Fibroblast of villous mesenchyme (primary cell): Measurements from ENCODE around the gene RPTOR. TPM values are rescaled to one million over a fixed set of nuclear protein-coding genes. Genes with fewer than 3 reads are reported as not detected.

Experiments
- DNase-seq: peaks from one replicate; pipeline ENCODE4 v3.0.0-alpha.2; 2010; ENCODE audit warnings: low read depth
- H3K4me3 ChIP-seq: 2 replicates; pipeline ENCODE4 v1.5.1; 2011; ENCODE audit warnings: low read depth, mild to moderate bottlenecking, low read length
- total RNA-seq: library from RNA; depleted of rRNA; stranded (reverse); fragments of >200 nt; gene quantifications from 2 replicates; pipeline ENCODE4 v1.2.3, GENCODE V29; 2012
- TF ChIP-seq, protein P1 (sequence below): IDR thresholded peaks from 2 replicates; pipeline ENCODE4 v1.5.1; 2012; ENCODE audit warnings: low read depth, mild to moderate bottlenecking, low read length; ENCODE audit not compliant: insufficient read depth

The RPTOR gene, protein sequence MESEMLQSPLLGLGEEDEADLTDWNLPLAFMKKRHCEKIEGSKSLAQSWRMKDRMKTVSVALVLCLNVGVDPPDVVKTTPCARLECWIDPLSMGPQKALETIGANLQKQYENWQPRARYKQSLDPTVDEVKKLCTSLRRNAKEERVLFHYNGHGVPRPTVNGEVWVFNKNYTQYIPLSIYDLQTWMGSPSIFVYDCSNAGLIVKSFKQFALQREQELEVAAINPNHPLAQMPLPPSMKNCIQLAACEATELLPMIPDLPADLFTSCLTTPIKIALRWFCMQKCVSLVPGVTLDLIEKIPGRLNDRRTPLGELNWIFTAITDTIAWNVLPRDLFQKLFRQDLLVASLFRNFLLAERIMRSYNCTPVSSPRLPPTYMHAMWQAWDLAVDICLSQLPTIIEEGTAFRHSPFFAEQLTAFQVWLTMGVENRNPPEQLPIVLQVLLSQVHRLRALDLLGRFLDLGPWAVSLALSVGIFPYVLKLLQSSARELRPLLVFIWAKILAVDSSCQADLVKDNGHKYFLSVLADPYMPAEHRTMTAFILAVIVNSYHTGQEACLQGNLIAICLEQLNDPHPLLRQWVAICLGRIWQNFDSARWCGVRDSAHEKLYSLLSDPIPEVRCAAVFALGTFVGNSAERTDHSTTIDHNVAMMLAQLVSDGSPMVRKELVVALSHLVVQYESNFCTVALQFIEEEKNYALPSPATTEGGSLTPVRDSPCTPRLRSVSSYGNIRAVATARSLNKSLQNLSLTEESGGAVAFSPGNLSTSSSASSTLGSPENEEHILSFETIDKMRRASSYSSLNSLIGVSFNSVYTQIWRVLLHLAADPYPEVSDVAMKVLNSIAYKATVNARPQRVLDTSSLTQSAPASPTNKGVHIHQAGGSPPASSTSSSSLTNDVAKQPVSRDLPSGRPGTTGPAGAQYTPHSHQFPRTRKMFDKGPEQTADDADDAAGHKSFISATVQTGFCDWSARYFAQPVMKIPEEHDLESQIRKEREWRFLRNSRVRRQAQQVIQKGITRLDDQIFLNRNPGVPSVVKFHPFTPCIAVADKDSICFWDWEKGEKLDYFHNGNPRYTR (N-terminal part only)
- 35.8 and 40.3 TPM in 2 replicates for total RNA-seq

DNA sequence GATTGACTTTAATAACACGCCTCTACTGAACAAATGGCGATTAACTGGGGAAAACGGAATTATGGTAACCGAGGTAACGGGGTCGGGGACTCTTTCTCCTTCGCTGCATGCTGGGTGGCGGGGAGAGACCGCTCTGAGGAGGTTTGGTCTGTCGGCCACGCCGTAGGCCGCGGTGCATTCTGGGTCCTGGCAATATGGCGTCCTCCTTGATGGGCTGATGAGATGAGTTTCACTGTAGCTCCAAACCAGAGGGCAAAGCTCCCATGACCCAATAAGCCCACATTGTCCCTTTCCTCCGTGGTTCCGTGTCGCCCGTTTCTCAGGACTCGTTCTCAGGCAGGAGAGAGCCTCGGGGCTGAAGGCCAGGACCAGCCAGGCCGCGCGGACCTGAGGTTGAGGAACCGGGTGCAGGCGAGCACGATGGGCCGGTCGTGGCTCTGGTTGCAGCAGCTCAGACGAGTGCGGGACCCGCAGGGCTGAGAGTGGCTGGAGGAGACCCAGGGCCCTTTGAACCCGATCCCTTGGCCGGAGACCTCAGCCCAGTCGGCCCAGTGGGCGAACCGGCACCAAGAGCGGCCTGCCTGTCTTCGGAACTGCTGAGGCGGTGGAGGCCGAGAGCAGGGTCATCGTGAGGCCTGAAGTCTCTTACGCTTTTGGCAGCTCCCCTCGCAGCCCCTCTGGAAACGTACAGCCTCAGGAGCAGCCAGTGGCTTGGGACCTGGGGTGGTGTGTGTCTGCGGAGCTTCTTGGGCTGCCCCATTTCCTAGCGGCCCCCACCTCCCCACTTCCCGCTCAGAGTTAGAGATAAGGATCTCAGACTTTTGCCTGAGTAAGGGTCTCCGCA lies at the start of gene RPTOR:
RPTOR (plus strand) TSS at position 184 of the 844 bp plus-strand sequence. CDS start 792 bp downstream, outside the sequence.
- peak within 1 kb of the TSS; percentile 89 for H3K4me3 ChIP-seq
- TF ChIP-seq, protein P1, sequence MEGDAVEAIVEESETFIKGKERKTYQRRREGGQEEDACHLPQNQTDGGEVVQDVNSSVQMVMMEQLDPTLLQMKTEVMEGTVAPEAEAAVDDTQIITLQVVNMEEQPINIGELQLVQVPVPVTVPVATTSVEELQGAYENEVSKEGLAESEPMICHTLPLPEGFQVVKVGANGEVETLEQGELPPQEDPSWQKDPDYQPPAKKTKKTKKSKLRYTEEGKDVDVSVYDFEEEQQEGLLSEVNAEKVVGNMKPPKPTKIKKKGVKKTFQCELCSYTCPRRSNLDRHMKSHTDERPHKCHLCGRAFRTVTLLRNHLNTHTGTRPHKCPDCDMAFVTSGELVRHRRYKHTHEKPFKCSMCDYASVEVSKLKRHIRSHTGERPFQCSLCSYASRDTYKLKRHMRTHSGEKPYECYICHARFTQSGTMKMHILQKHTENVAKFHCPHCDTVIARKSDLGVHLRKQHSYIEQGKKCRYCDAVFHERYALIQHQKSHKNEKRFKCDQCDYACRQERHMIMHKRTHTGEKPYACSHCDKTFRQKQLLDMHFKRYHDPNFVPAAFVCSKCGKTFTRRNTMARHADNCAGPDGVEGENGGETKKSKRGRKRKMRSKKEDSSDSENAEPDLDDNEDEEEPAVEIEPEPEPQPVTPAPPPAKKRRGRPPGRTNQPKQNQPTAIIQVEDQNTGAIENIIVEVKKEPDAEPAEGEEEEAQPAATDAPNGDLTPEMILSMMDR: no peak
- DNase-seq: peak; percentile 88

DNA sequence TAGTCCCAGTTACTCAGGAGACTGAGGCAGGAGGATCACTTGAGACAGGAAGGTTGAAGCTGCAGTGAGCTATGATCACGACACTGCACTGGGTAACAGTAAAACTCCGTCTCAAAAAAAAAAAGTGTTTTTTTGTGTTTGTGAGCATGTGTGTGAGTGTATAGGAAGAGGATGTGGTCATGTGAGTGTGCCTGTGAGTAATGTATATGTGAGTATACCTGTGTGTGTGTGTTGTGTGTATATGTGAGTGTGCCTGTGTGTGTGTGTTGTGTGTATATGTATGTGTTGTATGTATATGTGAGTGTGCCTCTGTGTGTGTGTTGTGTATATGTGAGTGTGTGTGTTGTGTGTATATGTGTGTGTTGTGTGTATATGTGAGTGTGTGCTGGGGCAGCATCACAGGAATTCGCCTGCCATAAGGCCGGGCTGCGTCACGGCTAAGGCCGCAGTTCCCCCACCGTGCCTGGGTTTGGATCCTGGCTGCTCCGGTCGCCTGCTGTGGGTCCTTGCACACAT lies 46.9 kb upstream of the RPTOR start:
- no peak for DNase-seq
- no peak overlapping the region for H3K4me3 ChIP-seq
- TF ChIP-seq, protein P1: no peak

DNA sequence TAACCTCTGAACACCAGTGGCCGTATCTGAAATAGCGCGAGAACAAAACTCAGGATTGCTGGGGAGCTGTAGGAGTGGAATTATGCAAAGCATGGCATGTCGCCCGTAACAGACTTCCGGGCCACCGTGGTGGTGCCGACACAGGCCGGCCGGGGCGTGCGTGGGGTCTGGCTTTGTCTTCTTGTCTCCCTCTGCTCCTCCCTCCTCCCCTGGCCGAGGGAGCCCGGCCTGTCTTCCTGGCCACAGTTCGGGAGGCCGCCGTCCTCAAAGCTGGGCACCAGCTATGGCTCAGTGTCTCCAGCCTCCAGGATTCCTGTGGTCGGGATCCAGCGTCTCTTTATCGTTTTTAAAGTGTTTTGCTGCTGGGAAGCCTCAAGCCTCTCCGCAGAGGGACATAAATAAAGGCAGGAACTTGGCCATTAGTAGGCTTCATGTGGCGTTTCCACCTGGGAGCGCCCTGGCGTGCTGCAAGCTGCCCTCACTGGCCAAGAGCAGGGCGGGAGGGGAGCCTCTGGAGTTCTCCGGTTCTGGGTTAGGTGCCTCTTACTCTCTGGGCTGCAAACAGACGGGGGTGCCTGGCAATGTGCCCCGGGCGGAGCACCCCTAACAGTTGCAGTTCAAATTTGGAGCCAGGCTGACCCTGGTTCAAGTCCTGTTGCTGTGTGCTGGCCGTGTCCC lies 46.3 kb upstream of the RPTOR start:
- H3K4me3 ChIP-seq: no peak overlapping the region
- TF ChIP-seq, protein P1: no peak
- peak; percentile 78 for DNase-seq

DNA sequence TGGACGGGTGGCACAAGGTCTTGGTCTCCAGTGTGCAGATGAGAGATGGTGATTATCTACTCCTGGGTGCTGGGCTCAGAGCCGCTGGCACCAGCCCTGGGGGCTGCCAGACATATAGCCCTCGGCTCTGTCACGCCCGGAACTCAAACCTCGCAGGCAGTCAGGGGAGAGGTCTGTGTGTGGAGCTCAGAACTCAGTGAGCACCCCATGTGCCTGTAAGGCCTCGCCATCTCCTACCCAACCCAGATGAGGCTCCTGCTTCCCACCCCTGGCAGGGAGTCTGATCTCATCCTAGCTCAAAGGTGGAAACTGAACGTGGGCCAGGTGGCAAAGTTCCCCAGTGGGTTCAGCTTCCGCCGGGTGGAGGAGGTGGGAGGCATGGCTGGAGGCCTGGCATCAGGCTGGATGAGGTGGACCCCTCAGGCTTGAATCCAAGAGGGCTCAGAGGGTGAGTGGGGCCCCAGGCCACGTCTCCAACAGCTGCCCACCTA lies 45.7 kb upstream of the RPTOR start:
- DNase-seq: no peak
- H3K4me3 ChIP-seq: no peak overlapping the region
- TF ChIP-seq, protein P1: no peak

DNA sequence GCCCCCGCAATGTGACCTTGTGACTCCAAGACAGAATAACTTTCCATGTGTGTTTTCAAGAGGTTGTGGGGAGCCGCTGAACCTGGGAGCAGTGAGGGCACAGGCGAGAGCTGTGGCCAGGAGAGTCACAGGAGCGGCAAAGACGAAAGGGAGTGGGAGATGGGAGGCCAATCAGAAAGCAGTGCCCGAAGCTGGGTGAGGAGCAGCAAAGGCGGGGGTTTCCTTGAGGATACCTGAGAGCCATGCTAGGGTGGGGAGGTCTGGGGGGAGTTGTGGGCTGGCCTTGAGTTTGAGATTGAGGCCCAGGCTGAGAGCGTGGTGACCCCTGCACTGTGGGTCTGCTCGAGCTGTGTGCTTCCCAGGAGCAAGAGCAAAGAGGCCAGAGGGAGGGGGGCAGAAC lies 45.1 kb upstream of the RPTOR start:
- TF ChIP-seq, protein P1: no peak

More for the DNA sequence above, 45.1 kb upstream of the RPTOR start:
- no peak for DNase-seq
- H3K4me3 ChIP-seq: no peak overlapping the region
